ENCODE data around the gene SMIM8.

Gene SMIM8

GRCh38 chr6:87356181-87356580 is 33.8 kb downstream of the SMIM8 start:
- Histone ChIP-seq H3K27me3 (ENCODE audit: insufficient read depth, low read length, poor library complexity) (no peaks in the 10 kb centered on the region), H3K9me3 (ENCODE audit: insufficient read depth, low read length, severe bottlenecking) (no peaks in the 10 kb centered on the region), H3K4me2 (ENCODE audit: insufficient read depth, low read length) (no peak overlapping the region), H3K79me2 (ENCODE audit: insufficient read depth, low read length) (no peaks in the 10 kb centered on the region), H2AFZ (ENCODE audit: low read depth, low read length) (no peak overlapping the region), H3K4me3 (ENCODE audit: low read depth in 1 of 2, low read length in 2 of 2) (no peak overlapping the region), H3K4me1 (ENCODE audit: insufficient read depth, low read length) (no peaks in the 10 kb centered on the region), H3K27ac (ENCODE audit: low read length) (no peak overlapping the region), H3K36me3 (ENCODE audit: insufficient read depth, low read length) (no peaks in the 10 kb centered on the region), H4K20me1 (ENCODE audit: insufficient read depth, low read length) (no peaks in the 10 kb centered on the region), H3K9ac (ENCODE audit: low read depth, low read length) (no peak overlapping the region)
- DNase-seq (no peak), ATAC-seq (ENCODE audit: insufficient read depth, low read depth) (no peak)
- TF ChIP-seq EZH2 (IDR thresholded peaks at IDR 0.05; ENCODE audit: borderline replicate concordance, low read depth, low read length, severe bottlenecking) = no peak
- no peak for TF ChIP-seq CTCF (IDR thresholded peaks at IDR 0.05; ENCODE audit: borderline replicate concordance, extremely low read depth, low read length, poor library complexity, severe bottlenecking)

- H3K4me1 ChIP-seq (ENCODE audit: insufficient read depth, low read length) = no peaks in the 10 kb centered on the region
- no peaks in the 10 kb centered on the region for H4K20me1 ChIP-seq (ENCODE audit: insufficient read depth, low read length)
- no peak overlapping the region for H3K4me2 ChIP-seq (ENCODE audit: insufficient read depth, low read length)
- no peak overlapping the region for H2AFZ ChIP-seq (ENCODE audit: low read depth, low read length)
- H3K9me3 ChIP-seq (ENCODE audit: insufficient read depth, low read length, severe bottlenecking) = no peaks in the 10 kb centered on the region
- no peaks in the 10 kb centered on the region for H3K79me2 ChIP-seq (ENCODE audit: insufficient read depth, low read length)
- H3K36me3 ChIP-seq (ENCODE audit: insufficient read depth, low read length) = no peaks in the 10 kb centered on the region
- no peak for TF ChIP-seq EZH2 (IDR thresholded peaks at IDR 0.05; ENCODE audit: borderline replicate concordance, low read depth, low read length, severe bottlenecking)
- TF ChIP-seq CTCF (IDR thresholded peaks at IDR 0.05; ENCODE audit: borderline replicate concordance, extremely low read depth, low read length, poor library complexity, severe bottlenecking) = no peak
- no peaks in the 10 kb centered on the region for H3K27me3 ChIP-seq (ENCODE audit: insufficient read depth, low read length, poor library complexity)
- no peak overlapping the region for H3K4me3 ChIP-seq (ENCODE audit: low read depth in 1 of 2, low read length in 2 of 2)
- DNase-seq = no peak
- no peak for ATAC-seq (ENCODE audit: insufficient read depth, low read depth)
- no peak overlapping the region for H3K9ac ChIP-seq (ENCODE audit: low read depth, low read length)
- no peak overlapping the region for H3K27ac ChIP-seq (ENCODE audit: low read length)
Measured at GRCh38 chr6:87357479-87358196, 35.2 kb downstream of the SMIM8 start.

GRCh38 chr6:87364602-87365252 is 42.3 kb downstream of the SMIM8 start:
- H3K9me3 ChIP-seq (ENCODE audit: insufficient read depth, low read length, severe bottlenecking) = peaks cover 8% of the 10 kb centered on the region
- no peak overlapping the region for H3K4me3 ChIP-seq (ENCODE audit: low read depth in 1 of 2, low read length in 2 of 2)
- H3K36me3 ChIP-seq (ENCODE audit: insufficient read depth, low read length) = no peaks in the 10 kb centered on the region
- no peaks in the 10 kb centered on the region for H3K27me3 ChIP-seq (ENCODE audit: insufficient read depth, low read length, poor library complexity)
- no peak overlapping the region for H2AFZ ChIP-seq (ENCODE audit: low read depth, low read length)
- no peak for TF ChIP-seq EZH2 (IDR thresholded peaks at IDR 0.05; ENCODE audit: borderline replicate concordance, low read depth, low read length, severe bottlenecking)
- no peak for TF ChIP-seq CTCF (IDR thresholded peaks at IDR 0.05; ENCODE audit: borderline replicate concordance, extremely low read depth, low read length, poor library complexity, severe bottlenecking)
- DNase-seq (no peak), ATAC-seq (ENCODE audit: insufficient read depth, low read depth) (no peak)
- H3K79me2 ChIP-seq (ENCODE audit: insufficient read depth, low read length) = no peaks in the 10 kb centered on the region
- no peak overlapping the region for H3K27ac ChIP-seq (ENCODE audit: low read length)
- H3K4me2 ChIP-seq (ENCODE audit: insufficient read depth, low read length) = no peak overlapping the region
- H4K20me1 ChIP-seq (ENCODE audit: insufficient read depth, low read length) = no peaks in the 10 kb centered on the region
- no peaks in the 10 kb centered on the region for H3K4me1 ChIP-seq (ENCODE audit: insufficient read depth, low read length)
- no peak overlapping the region for H3K9ac ChIP-seq (ENCODE audit: low read depth, low read length)
